GM19099 (cell line): ENCODE results near the gene CERS2.

Experiments used
- POLR2A ChIP-seq: IDR thresholded peaks from 3 replicates; pipeline ENCODE4 v1.6.1; 2011; ENCODE audit warnings: low read depth; ENCODE audit not compliant: insufficient read length; ENCODE audit errors: extremely low read depth

The CERS2 gene

DNA sequence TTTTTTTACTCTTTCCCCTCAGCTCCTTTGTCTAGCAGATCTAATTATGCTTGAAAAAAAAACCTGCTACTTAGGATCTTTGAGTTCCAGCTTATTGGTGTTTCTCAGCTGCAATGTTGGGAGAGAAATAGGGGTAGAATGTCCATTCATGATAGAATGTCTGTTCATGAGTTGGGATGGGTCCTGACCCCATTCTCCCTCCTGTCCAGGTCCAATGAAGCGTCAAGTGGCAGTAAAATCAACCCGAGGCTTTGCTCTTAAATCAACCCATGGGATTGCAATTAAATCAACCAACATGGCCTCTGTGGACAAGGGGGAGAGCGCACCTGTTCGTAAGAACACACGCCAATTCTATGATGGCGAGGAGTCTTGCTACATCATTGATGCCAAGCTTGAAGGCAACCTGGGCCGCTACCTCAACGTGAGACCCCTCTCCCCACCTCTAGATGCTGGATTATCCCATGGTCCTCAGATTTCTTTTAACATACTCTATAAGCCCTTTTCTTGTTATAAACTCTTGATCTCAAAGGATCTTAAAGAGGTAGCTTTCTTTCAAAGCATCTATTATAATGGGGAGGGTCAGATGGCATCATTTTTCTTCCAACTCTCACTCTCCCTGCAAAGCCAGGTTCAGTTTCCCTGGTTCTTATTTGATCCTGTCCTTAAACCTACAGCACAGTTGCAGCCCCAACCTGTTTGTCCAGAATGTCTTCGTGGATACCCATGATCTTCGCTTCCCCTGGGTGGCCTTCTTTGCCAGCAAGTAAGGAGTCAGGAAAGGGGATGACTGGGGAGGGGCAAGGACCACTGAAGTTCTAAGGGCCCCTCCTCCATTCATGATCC lies 11.1 kb downstream of the CERS2 start:
- TF ChIP-seq POLR2A = no peak

DNA sequence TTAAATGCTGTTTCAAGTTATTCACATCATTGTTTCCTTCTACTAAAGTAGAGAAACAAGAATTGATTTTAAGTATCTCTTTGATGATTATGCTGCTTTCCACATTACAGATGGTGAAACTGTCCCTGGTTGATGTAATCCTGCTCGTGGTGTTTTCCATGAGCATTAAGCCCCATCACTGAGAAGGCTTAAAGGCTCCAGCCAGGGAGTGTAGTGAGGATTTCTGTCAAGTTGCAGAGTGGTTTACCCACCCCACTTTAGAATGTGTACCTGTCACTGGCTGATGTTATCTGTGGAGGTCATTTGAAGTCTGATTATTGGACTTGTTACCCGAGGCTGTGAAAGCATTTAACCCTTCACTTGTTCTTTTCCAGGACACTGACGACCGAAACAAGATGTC lies 12.9 kb downstream of the CERS2 start:
- TF ChIP-seq POLR2A = no peak

DNA sequence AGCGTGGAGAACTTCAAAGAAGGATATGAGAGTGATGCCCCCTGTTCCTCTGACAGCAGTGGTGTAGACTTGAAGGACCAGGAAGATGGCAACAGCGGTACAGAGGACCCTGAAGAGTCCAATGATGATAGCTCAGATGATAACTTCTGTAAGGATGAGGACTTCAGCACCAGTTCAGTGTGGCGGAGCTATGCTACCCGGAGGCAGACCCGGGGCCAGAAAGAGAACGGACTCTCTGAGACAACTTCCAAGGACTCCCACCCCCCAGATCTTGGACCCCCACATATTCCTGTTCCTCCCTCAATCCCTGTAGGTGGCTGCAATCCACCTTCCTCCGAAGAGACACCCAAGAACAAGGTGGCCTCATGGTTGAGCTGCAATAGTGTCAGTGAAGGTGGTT lies 14.0 kb downstream of the CERS2 start:
- no peak for TF ChIP-seq POLR2A

DNA sequence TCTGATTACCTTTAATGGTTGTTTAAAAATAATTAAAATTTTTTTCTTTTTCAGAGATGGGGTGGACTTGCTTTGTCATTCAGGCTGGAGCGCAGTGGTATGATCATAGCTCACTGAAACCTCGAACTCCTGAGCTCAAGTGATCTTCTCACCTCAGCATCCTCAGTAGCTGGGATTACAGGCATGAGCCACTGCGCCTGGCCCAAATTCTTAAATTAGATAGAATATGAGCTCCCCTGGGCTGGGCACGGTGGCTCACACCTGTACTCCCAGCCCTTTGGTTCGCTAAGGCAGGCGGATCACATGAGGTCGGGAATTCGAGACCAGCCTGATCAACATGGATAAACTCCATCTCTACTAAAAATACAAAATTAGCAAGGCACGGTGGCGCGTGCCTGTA lies 17.0 kb downstream of the CERS2 start:
- no peak for TF ChIP-seq POLR2A

DNA sequence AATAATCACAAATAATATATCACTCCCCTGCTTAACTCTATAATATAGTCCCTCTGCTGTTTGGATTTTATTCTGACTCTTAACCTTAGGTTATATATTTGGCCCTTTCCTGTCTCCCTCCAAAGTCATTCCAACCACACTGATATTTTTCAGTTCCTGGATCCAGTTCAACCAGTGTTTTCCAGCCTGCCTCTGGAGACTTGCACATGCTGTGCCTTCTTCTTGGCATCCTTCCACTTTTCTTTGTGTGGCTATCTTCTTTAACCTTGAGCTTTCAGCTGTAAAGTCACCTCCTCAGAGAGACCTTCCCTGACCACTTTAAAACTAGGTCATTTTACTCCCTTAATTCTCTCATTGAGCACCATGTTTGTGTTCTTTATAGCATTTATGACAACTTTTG lies 19.4 kb downstream of the CERS2 start:
- TF ChIP-seq POLR2A = no peak

DNA sequence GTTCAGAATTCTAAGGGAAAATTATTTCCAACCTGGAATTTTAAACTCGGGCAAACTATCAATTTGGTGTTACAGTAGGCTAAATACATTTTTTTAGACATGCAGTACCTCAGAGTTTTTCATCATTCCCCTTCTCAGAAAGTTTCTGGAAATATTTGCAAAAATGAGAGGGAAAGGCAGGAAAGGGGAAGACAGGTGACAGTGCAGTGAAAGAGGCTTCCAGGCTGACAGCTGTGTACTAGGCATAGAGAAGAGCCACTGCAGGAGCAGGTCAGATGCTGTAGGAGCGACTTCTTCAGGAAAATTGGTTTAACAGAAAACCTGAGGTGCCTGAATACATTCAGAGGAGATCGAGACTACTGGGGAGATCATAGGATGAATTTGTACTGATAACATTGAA lies 19.9 kb downstream of the CERS2 start:
- TF ChIP-seq POLR2A = no peak

DNA sequence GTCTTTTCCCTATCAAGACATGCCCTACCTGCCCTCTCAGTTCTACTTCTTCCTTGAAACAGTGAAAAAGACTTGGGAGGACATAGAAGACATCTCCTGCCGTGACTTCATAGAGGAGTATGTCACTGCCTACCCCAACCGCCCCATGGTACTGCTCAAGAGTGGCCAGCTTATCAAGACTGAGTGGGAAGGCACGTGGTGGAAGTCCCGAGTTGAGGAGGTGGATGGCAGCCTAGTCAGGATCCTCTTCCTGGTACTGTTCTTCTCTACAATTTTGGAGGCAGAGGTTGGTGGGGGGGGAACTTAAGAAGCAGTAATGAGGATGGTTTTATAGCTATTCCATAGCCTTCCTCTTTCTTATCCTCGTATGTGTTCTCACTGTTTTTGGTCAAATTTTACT lies 29.8 kb downstream of the CERS2 start:
- no peak for TF ChIP-seq POLR2A

DNA sequence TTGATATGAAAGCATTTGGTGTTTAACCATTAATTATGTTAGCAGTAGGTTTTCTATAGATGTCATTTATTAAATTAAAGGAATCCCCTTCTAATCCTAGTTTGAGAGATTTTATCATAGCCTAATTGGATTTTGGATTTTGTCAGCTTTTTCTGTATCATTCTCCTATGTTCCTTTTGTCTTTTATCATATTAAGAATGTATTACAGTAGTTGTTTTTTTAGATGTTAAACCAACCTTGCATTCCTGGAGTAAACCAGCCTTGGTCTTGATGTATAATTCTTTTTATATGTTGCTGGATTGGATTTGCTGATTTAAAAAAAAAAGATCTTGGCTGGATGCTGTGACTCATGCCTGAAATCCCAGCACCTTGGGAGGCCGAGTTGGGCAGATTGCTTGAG lies 42.9 kb downstream of the CERS2 start:
- no peak for TF ChIP-seq POLR2A

DNA sequence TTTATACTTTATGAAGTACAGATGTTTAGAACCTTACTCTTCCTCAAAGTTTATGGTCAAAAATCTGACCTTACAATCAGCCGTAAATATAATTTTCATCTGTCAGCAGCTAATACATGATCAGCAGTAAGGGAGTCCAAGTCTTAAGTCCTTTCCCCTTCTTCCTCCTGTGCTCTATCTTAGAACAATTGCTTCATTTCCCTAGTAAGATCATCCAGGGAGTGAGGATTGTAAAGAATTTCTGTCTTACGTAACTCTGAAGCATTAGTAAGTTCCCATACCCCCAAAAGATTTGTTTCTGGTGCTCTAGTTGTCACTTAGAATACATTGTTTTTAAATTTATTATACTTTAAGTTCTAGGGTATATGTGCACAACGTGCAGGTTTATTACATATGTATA lies 46.3 kb downstream of the CERS2 start:
- no peak for TF ChIP-seq POLR2A

DNA sequence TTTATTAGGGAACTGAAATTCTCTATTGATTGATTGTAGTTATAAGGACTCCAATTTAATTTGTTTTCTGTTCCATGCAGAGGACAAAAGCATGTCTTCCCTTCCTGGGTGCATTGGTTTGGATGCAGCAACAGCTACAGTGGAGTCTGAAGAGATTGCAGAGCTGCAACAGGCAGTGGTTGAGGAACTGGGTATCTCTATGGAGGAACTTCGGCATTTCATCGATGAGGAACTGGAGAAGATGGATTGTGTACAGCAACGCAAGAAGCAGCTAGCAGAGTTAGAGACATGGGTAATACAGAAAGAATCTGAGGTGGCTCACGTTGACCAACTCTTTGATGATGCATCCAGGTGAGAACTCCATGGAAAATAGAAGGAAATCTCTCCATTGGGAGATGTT lies 47.0 kb downstream of the CERS2 start:
- no peak for TF ChIP-seq POLR2A

DNA sequence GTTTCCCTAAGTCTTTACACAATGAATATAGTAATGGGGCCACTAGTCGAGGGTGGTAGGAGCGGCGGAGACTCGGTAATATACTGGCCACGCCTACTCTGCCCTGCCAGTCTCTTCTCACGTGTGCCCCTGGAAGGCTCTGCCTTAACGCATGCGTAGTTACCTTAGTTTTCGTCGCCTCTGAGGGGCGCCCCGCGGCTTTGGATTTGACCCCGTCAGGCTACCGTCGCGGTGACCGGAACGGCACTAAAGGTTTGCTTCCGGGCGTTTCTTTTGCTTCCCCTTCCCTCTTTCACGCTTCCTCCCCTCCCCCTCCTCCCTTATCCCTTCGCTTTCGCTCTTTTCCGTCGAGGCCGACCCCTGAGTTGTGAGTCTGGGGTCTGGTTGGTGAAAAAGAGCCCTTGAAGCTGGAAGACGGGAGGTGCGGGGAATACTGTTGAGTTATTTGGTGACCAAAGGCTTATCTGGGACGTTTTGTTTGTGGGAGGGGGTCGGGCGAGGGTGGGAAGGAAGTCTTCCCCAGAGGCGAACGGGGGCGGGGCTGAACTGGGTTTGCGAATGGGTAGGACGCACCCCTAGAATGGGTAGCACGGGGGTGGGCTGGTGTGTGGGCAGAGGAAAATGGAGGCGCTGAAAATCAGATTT lies 48.4 kb downstream of the CERS2 start, which contains the start of gene SETDB1:
Gene SETDB1 (plus strand): TSS at position 267 of the 645 bp plus-strand sequence. CDS start 1,352 bp downstream, outside the sequence.
- TF ChIP-seq POLR2A = peak; percentile 61

DNA sequence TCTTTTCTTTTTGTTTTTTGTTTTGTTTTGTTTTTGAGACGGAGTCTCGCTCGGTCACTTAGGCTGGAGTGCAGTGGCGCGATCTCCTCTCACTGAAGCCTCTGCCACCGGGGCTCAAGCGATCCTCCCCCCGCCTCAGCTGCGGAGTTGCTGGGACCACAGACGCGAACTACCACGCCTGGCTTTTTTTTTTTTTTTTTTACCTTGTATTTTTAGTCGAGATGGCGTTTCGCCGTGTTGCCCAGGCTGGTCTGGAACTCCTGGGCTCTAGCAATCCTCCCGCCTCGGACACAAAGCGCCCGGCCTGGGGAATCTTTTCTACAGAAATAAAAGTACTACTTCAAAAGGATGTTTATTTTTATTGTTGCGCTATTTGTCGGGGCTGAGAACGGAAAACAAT lies 49.6 kb downstream of the CERS2 start:
- TF ChIP-seq POLR2A = no peak

DNA sequence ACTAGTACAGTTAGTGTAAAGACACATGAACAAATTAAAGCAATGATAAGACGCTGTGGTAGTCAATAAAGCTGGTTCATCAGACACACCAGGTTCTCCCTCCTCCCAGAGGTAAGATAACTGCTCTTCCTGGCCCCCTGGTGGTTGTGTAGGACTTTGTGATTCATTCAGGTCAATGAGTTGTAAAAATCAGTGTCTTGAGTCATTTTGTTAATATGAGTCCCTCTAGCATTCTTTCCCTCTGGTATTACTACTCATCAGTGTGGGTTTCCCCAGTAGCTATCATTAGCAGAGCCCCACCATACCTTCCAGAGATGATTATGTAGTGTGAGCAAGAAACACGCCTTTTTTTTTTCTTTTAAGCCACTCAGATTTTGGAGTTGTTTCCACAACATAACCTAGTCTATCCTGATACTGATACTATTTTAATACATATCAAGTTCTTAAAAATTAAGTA lies 52.1 kb downstream of the CERS2 start:
- no peak for TF ChIP-seq POLR2A

DNA sequence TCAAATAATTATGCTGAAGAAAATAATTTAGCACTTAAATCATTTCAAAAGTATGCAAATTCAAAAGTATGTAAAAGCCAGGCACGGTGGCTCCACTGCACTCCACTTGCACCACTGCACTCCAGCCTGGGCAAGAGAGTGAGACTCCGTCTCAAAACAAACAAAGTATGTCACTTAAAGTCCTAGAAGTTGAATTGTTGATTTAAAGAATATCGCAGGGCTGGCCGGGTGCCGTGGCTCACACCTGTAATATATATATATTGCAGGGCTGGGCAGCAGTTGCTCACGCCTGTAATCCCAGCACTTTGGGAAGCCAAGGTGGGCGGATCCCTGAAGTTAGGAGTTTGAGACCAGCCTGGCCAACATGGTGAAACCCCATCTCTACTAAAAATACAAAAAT lies 57.2 kb downstream of the CERS2 start:
- TF ChIP-seq POLR2A = no peak
